Glutamatergic neuron (in vitro differentiated cells): ENCODE data around the gene MAST4. TPM values are rescaled to one million over a fixed set of nuclear protein-coding genes. Genes with fewer than 3 reads are reported as not detected.

Source experiments
- DNase-seq: peaks from one replicate; pipeline ENCODE4 v3.0.0; 2022
- H3K27ac Mint-ChIP-seq: one replicate; pipeline ENCODE4 v1.8.0; 2020; ENCODE audit warnings: mild to moderate bottlenecking, mixed read lengths, inconsistent platforms; ENCODE audit not compliant: unreplicated experiment
- H3K27me3 Mint-ChIP-seq: one replicate; pipeline ENCODE4 v1.8.0; 2020; ENCODE audit warnings: mild to moderate bottlenecking, moderate library complexity, mixed read lengths, inconsistent platforms; ENCODE audit not compliant: unreplicated experiment
- H3K36me3 Mint-ChIP-seq: one replicate; pipeline ENCODE4 v1.8.0; 2020; ENCODE audit warnings: mild to moderate bottlenecking, mixed read lengths, inconsistent platforms; ENCODE audit not compliant: unreplicated experiment
- H3K4me1 Mint-ChIP-seq: one replicate; pipeline ENCODE4 v1.8.0; 2020; ENCODE audit warnings: mild to moderate bottlenecking, low read depth, mixed read lengths, inconsistent platforms; ENCODE audit not compliant: unreplicated experiment
- H3K4me3 Mint-ChIP-seq: one replicate; pipeline ENCODE4 v1.8.0; 2020; ENCODE audit warnings: mild to moderate bottlenecking, mixed read lengths, inconsistent platforms; ENCODE audit not compliant: unreplicated experiment
- H3K9me3 Mint-ChIP-seq: one replicate; pipeline ENCODE4 v1.8.0; 2020; ENCODE audit warnings: mild to moderate bottlenecking, moderate library complexity, mixed read lengths, inconsistent platforms; ENCODE audit not compliant: unreplicated experiment
- CTCF ChIP-seq: fragments of 200-600 bp; sonication (generic); IDR thresholded peaks from one replicate; pipeline ENCODE4 v1.5.0; 2021; ENCODE audit not compliant: partially characterized antibody, unreplicated experiment
- total RNA-seq: library from RNA; stranded (reverse); fragmentation: NEBNext Ultra II Directional; extraction: Animal tissue kit (Norgen Biotek cat#: 25700); gene quantifications from one replicate; pipeline ENCODE4 v1.2.1, GENCODE V29; 2021; ENCODE audit not compliant: unreplicated experiment

MAST4 gene
- total RNA-seq, 1 donor from 2014 or later: 11.5 TPM

GRCh38 chr5:67146981-67147380 lies 550.8 kb downstream of the MAST4 start:
- H3K4me1 Mint-ChIP-seq: peaks cover 7% of the 10 kb centered on the region
- no peaks in the 10 kb centered on the region for H3K9me3 Mint-ChIP-seq
- no peak overlapping the region for H3K4me3 Mint-ChIP-seq
- DNase-seq: no peak
- no peak overlapping the region for H3K27ac Mint-ChIP-seq
- H3K27me3 Mint-ChIP-seq: no peaks in the 10 kb centered on the region
- TF ChIP-seq CTCF: no peak
- no peaks in the 10 kb centered on the region for H3K36me3 Mint-ChIP-seq

- H3K27ac Mint-ChIP-seq: no peak overlapping the region
- H3K36me3 Mint-ChIP-seq: no peaks in the 10 kb centered on the region
- no peaks in the 10 kb centered on the region for H3K9me3 Mint-ChIP-seq
- H3K4me1 Mint-ChIP-seq: peaks cover 7% of the 10 kb centered on the region
- no peak overlapping the region for H3K4me3 Mint-ChIP-seq
- no peak for DNase-seq
- H3K27me3 Mint-ChIP-seq: no peaks in the 10 kb centered on the region
- TF ChIP-seq CTCF: no peak
Measured at GRCh38 chr5:67147760-67148159, 551.6 kb downstream of the MAST4 start.

- no peak for TF ChIP-seq CTCF
- H3K9me3 Mint-ChIP-seq: no peaks in the 10 kb centered on the region
- no peaks in the 10 kb centered on the region for H3K27me3 Mint-ChIP-seq
- H3K27ac Mint-ChIP-seq: no peak overlapping the region
- H3K4me1 Mint-ChIP-seq: peaks cover 7% of the 10 kb centered on the region
- no peak for DNase-seq
- no peaks in the 10 kb centered on the region for H3K36me3 Mint-ChIP-seq
- H3K4me3 Mint-ChIP-seq: no peak overlapping the region
Measured at GRCh38 chr5:67149057-67149950, 553.1 kb downstream of the MAST4 start.

GRCh38 chr5:67149951-67150523 lies 553.8 kb downstream of the MAST4 start:
- Mint-ChIP-seq H3K27ac (no peak overlapping the region), H3K9me3 (no peaks in the 10 kb centered on the region), H3K27me3 (no peaks in the 10 kb centered on the region), H3K4me3 (no peak overlapping the region), H3K36me3 (no peaks in the 10 kb centered on the region), H3K4me1 (peaks cover 7% of the 10 kb centered on the region)
- TF ChIP-seq CTCF: peak; percentile 19
- no peak for DNase-seq

GRCh38 chr5:67152400-67152799 lies 556.2 kb downstream of the MAST4 start:
- Mint-ChIP-seq H3K27ac (no peak overlapping the region), H3K9me3 (no peaks in the 10 kb centered on the region), H3K36me3 (no peaks in the 10 kb centered on the region), H3K4me3 (no peak overlapping the region), H3K4me1 (peaks cover 7% of the 10 kb centered on the region), H3K27me3 (no peaks in the 10 kb centered on the region)
- no peak for DNase-seq
- no peak for TF ChIP-seq CTCF
